Eye (tissue), 1 donor: Measurements from ENCODE around the gene SRP72.

ENCODE experiments used
- DNase-seq: peaks from one replicate; pipeline ENCODE4 v3.0.0-alpha.2; 2015

SRP72 gene

DNA sequence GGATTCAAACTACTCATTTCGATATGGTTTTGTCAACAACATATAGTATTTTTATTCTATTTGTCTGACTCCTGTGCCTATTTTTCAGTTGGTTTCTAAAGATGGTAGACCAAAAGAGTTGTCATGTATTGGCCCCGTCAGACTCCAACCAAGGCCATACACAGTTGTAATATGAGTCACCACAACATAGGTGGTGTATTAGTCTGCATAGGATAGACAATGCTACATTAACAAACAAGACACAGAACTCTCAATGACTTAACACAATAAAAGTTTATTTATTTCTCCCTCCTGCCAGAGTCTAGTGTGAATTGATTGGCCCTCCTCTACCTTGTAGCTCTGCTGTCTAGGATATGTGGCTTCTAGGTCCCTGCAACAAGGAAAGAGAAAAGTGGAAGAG is 84.1 kb downstream of the SRP72 start:
- DNase-seq, result no peak

DNA sequence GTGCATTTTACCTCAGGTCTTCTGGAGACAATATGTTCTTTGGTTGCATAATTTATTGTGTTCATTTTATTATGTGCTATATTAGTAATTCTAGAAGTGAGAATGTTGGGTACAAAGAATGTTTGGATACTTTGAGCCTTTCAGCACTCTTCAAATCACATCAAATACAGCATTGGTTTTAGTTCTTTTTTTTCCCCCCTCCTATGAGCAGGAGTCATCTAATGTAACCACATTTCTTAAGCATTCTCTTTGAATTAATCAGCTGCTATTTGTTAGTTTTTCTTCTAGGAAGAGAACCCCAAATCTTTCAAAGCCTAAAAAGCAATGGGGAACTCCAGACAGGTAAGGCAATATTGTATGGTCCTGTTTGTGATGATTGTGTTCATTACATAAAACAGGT is 84.9 kb downstream of the SRP72 start:
- DNase-seq, result no peak
